ENCODE data around the gene MYO15A. TPM values are rescaled to one million over a fixed set of nuclear protein-coding genes. Genes with fewer than 3 reads are reported as not detected.

Gene MYO15A
- total RNA-seq, 2 experiments from 2014 or later = 0.98 to 1.4 TPM

- intact Hi-C loops (cut with micrococcal nuclease; ENCODE audit: unreplicated experiment) = loop anchor here (10.0 kb wide), 1 partner anchor 55 kb away; no protein-coding TSS in a partner anchor
- ChIA-PET CTCF (ENCODE audit: unreplicated experiment) (no interaction called here), POLR2A (no interaction called here)
- TF ChIP-seq CTCF (conservative IDR thresholded peaks at IDR 0.05; ENCODE audit: low read length) (no peak), EZH2phosphoT487 (IDR thresholded peaks at IDR 0.05; ENCODE audit: borderline replicate concordance, low read depth, low read length) (no peak)
- Histone ChIP-seq H3K79me2 (ENCODE audit: insufficient read depth, low read depth, low read length) (no peaks in the 10 kb centered on the region), H3K9me3 (ENCODE audit: low read length) (no peaks in the 10 kb centered on the region), H3K27ac (ENCODE audit: low read depth, low read length, poor library complexity, severe bottlenecking) (no peak overlapping the region), H3K4me2 (ENCODE audit: low read length) (no peak overlapping the region), H4K20me1 (ENCODE audit: insufficient read depth, low read length) (no peaks in the 10 kb centered on the region), H2AFZ (ENCODE audit: low read length) (no peak overlapping the region), H3K9me2 (ENCODE audit: insufficient read depth, low read length) (no peaks in the 10 kb centered on the region), H3K4me3 (ENCODE audit: low read depth, low read length, poor library complexity, severe bottlenecking) (no peak overlapping the region), H3K36me3 (ENCODE audit: insufficient read depth, low read length) (peaks cover 61% of the 10 kb centered on the region), H3K4me1 (ENCODE audit: insufficient read depth, low read length, poor library complexity, severe bottlenecking) (peaks cover 5% of the 10 kb centered on the region)
- no peak for DNase-seq (ENCODE audit: low spot score)
- BruUV-seq (replicated peaks) = TSS peak; percentile 10
These were observed 9.0 kb upstream of the MYO15A start for GRCh38 chr17:18099516-18099915.

- no peak for DNase-seq (ENCODE audit: low spot score)
- no peak overlapping the region for H2AFZ ChIP-seq (ENCODE audit: low read length)
- no peak overlapping the region for H3K27ac ChIP-seq (ENCODE audit: low read depth, low read length, poor library complexity, severe bottlenecking)
- no peaks in the 10 kb centered on the region for H3K9me3 ChIP-seq (ENCODE audit: low read length)
- peaks cover 5% of the 10 kb centered on the region for H3K4me1 ChIP-seq (ENCODE audit: insufficient read depth, low read length, poor library complexity, severe bottlenecking)
- no peaks in the 10 kb centered on the region for H3K79me2 ChIP-seq (ENCODE audit: insufficient read depth, low read depth, low read length)
- no TSS peak for BruUV-seq (replicated peaks)
- ChIA-PET CTCF (ENCODE audit: unreplicated experiment) (no interaction called here), POLR2A (no interaction called here)
- H3K9me2 ChIP-seq (ENCODE audit: insufficient read depth, low read length) = no peaks in the 10 kb centered on the region
- no peak overlapping the region for H3K4me2 ChIP-seq (ENCODE audit: low read length)
- TF ChIP-seq CTCF (conservative IDR thresholded peaks at IDR 0.05; ENCODE audit: low read length) (no peak), EZH2phosphoT487 (IDR thresholded peaks at IDR 0.05; ENCODE audit: borderline replicate concordance, low read depth, low read length) (no peak)
- H4K20me1 ChIP-seq (ENCODE audit: insufficient read depth, low read length) = no peaks in the 10 kb centered on the region
- intact Hi-C loops (cut with micrococcal nuclease; ENCODE audit: unreplicated experiment) = no loop called here
- no peak overlapping the region for H3K4me3 ChIP-seq (ENCODE audit: low read depth, low read length, poor library complexity, severe bottlenecking)
- H3K36me3 ChIP-seq (ENCODE audit: insufficient read depth, low read length) = peaks cover 53% of the 10 kb centered on the region
These were observed 7.9 kb upstream of the MYO15A start for GRCh38 chr17:18100616-18101015.

GRCh38 chr17:18101828-18102227 lies 6.7 kb upstream of the MYO15A start:
- Histone ChIP-seq H3K79me2 (ENCODE audit: insufficient read depth, low read depth, low read length) (no peaks in the 10 kb centered on the region), H3K27ac (ENCODE audit: low read depth, low read length, poor library complexity, severe bottlenecking) (no peak overlapping the region), H3K4me2 (ENCODE audit: low read length) (no peak overlapping the region), H3K9me3 (ENCODE audit: low read length) (no peaks in the 10 kb centered on the region), H4K20me1 (ENCODE audit: insufficient read depth, low read length) (no peaks in the 10 kb centered on the region), H3K36me3 (ENCODE audit: insufficient read depth, low read length) (peaks cover 41% of the 10 kb centered on the region; the same call in 1 of the 2 replicates), H3K9me2 (ENCODE audit: insufficient read depth, low read length) (no peaks in the 10 kb centered on the region), H3K4me1 (ENCODE audit: insufficient read depth, low read length, poor library complexity, severe bottlenecking) (peaks cover 5% of the 10 kb centered on the region), H3K4me3 (ENCODE audit: low read depth, low read length, poor library complexity, severe bottlenecking) (no peak overlapping the region), H2AFZ (ENCODE audit: low read length) (no peak overlapping the region)
- ChIA-PET CTCF (ENCODE audit: unreplicated experiment) (no interaction called here), POLR2A (no interaction called here)
- TF ChIP-seq EZH2phosphoT487 (IDR thresholded peaks at IDR 0.05; ENCODE audit: borderline replicate concordance, low read depth, low read length) = no peak
- TF ChIP-seq CTCF (conservative IDR thresholded peaks at IDR 0.05; ENCODE audit: low read length) = no peak
- no peak for DNase-seq (ENCODE audit: low spot score)
- no TSS peak for BruUV-seq (replicated peaks)
- intact Hi-C loops (cut with micrococcal nuclease; ENCODE audit: unreplicated experiment) = no loop called here
